ENCODE measurements around the gene ALG9.
A peak's percentile ranks its signal among the peaks of the same experiment; 100 is the strongest.
"Not testable (repeated sequence)": the region's sequence is repeated elsewhere in the genome, so short reads cannot be mapped to it uniquely, and the experiment has no call there.

ALG9 gene

DNA sequence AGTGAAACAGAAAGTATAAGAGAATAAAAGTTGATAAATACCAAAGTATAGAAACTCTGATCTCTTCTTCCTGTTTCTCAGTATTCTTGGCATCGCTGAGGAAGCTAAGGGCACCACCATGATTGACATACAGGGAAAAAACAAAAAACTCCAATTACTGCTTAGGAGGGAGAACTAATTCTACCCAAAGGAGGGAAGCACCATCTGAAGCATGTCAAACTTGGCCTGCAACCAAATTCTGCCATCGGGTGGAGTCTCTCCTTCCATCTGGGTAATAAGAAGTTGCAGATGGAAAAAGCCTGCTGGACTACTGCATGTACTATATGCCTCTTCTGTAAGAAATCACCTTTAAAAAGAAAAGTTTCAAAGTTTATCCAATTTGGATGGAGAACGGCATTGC, 74.7 kb downstream of the ALG9 start:
- no peak for DNase-seq (ENCODE audit: low read depth in 2 of 2)

DNA sequence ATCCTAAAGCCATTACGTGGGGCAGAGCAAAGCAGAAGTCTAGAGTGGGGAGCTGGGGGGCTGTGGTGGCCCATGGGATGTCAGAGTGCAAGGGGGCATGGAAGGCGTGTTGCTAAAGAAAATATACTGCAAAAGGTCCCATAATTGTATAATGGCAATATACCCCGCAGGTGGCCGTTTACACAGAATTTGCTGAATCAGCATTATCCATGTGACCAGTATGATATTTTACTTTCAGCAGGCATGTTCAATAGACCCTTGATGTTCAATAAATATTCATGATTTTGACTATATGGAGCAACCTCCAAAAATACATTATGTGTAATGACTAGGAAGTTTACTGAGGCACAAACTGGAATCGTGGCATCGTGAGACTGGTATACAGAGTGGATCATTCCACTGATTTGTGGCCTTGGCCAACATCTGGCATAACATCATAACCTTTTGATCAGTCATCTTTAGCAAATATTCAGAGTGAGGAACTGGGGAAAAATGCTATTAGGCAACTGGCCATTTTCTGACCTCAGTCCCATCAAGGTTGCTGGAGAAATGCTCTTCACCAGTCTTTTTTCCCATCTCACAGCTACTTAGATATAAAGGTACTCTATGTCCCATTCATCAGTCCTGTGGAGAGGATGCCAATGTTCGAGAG, 75.9 kb downstream of the ALG9 start:
- no peak for DNase-seq (ENCODE audit: low read depth in 2 of 2)

DNA sequence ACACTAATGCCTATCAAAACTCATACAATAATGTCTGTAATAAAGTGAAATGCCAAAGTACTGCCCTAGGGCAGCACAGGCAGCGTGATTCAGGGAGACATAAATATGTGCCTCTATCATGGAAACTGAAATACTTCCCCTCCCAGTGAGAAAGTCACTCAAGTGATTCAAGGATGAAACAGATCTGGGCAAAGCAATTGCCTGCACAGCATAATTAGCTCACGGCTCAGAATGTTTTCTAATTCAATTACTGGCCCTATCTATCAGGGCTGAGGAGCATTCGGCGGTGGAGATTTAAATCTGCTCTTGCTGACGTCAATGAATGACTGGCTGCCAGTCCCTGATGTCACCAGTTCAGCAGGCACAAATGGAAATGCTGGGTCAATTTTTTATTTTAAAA, 77.5 kb downstream of the ALG9 start:
- no peak for DNase-seq (ENCODE audit: low read depth in 2 of 2)

DNA sequence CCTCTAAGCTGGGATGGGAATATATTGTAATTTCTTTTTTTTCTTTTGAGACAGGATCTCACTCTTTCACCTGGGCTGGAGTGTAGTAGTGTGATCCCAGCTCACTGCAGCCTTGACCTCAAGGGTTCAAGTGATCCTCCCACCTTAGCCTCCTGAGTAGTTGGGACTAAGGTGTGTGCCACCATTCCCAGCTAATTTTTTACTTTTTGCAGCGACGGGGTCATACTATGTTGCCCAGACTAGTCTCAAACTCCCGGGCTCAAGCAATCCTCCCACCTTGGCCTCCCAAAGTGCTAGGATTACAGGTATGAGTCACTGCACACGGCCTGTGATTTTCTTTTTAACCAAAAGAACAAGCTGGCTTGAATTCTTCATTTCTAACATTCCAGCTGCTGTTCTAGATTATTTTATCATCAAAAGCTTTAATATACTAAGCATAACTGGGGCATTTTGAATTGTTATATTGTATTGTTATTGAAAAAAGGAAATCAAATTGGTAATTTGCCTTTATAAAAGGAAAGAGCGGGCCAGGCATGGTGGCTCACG, 78.4 kb downstream of the ALG9 start:
- no peak for DNase-seq (ENCODE audit: low read depth in 2 of 2)

DNA sequence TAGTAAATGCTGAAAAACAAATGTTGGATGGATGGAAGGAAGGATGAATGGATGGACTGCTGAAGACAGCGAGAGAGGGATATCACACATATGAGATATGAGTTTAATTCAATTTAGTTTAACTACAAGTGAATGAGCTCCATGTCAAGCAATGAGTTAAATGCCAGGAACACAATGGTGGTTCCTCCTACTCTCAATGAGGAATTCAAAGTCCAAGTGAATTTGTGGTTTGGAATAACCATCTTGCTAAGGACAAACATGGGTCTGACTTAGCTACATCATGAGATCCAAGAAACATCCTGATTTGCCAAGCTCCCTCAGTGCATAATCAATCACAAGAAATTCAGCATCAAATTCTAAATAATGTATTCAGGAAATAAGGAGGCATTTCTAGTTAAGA, 79.1 kb downstream of the ALG9 start:
- DNase-seq (ENCODE audit: low read depth in 2 of 2): no peak

DNA sequence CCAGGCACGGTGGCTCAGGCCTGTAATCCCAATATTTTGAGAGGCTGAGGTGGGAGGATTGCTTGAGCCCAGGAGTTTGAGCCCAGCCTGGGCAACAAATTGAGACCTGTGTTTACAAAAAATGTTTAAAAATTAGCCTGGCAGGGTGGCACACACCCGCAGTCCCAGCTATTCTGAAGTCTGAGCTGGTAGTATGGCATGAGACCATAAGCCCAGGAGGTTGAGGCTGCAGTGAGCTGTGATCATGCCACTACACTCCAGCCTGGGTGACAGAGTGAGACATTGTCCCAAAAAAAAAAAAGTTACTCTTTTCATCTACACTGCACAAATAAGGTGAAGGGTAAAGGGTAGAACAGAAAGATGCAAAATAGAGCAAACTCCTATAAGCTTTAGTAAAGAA, 82.9 kb downstream of the ALG9 start:
- DNase-seq (ENCODE audit: low read depth in 2 of 2): no peak

DNA sequence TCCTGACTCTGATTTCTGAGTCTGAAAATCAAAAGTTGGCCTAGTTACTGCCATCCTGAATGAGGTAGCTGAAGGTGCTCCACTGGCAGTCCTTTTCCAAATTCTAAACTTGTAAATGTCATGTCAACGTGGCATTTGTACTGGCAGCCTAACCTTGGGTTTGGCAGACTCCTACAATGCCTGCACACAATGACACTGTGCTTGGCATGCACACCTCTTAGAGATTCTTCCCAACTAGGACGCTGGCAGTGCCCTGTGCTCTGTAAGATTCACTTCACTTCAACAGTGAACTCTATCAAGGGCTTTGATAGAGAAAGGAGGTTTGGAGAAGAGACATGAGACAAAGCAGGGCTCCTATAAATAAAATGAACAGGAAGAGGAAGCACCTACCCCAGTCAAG, 83.3 kb downstream of the ALG9 start:
- DNase-seq (ENCODE audit: low read depth in 2 of 2): no peak

DNA sequence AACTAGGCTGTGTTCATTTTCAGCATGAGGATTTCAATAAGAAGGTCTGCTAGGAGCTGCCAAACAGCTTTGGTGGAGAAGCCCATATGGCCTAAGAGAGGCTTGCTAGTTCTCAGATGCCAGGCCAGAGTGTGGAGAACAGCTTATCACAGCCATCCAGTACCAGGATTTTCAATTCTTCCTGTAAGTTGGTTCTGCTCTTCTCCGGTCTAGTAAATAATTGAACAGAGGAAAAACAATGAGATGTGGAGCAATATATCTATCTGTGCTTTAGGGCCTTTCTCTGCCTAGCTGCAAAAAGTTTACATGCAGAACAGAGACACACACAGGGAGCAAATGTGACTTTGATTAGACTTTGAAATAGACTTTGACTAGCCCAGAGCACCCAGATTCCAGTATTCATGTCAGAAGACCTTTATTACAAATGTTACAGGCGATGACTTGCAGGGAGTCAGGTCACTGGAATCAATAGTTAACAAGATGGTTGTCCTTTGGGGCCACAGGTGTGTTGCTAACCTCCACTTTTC, 85.4 kb downstream of the ALG9 start:
- DNase-seq (ENCODE audit: low read depth in 2 of 2): no peak

DNA sequence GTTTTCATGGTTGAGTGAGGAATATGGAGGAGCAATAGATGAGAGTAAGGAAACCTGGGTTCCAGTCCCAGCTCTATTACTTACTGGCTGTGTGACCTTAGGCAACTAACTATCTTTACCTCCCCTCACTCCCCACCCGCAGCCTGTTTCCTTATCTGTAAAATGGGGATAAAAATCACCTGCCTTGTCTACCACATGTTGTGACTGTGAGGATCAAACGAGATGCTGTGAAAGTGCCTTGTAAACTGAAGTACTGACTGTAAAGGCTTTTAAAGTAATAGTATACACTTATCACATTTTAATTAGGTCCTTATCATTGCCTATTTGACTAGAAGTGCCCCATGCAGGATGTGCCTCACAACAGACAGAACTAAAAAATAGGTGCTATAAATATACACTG, 86.3 kb downstream of the ALG9 start:
- DNase-seq (ENCODE audit: low read depth in 2 of 2): no peak

DNA sequence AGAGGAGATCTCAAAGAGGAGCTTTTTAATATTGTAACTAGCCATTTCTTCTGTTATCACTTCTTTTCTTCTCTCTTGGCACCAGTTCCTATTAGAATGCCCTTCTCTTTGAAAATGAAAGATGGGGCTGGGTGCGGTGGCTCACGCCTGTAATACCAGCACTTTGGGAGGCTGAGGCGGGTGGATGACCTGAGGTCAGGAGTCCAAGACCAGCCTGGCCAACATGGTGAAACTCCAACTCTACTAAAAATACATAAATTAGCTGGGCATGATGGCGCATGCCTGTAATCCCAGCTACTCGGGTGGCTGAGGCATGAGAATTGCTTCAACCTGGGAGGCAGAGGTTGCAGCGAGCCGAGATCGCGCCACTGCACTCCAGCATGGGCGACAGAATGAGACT, 87.1 kb downstream of the ALG9 start:
- DNase-seq (ENCODE audit: low read depth in 2 of 2): not testable (repeated sequence)

DNA sequence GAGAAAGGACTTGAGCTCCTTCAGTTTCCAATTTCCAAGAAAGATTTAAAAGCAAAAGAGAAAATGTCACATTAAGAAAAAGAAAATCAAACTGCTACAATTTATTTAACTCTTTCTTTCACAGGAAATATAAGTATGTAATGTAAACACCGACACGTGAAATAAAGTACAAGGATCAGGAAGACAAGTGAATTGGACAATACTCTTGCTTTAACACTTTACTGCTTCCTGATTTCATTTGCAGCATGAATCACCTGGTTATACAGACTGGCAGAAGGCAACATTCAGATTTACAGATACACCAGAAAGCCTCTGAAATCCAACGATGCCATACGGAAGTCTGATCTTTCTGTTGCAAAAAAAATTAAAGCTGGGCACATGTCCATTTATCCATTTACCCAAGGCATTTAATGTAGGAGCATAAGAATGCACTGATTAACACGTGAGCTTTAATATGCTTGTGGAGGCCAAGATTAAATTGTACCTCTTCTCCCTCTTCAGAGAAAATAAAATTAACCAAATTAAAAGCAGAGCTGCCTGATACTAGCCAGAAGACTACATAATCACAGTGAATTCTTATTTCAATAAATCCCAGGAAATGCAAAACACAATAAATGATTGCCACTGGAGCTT, 89.2 kb downstream of the ALG9 start:
- DNase-seq (ENCODE audit: low read depth in 2 of 2): no peak

DNA sequence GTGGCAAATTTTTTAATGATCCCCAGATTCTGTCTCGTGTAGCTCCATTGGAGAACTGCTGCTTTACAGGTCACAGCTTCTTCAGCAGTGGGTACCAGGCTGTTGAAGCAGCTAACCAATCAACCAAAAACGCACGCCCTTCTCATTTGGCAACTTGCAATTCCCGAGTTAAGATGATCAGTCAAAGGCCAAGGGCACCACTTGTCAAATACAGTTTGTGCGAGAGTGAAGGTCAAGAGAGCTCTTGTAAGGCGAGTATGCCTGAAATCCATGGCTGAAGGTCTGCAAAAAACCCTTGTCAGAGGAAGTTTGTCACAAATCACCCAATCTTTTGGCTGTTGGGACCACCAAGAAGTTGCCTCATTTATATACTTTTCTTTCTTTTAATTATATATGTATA, 92.3 kb downstream of the ALG9 start:
- DNase-seq (ENCODE audit: low read depth in 2 of 2): no peak

DNA sequence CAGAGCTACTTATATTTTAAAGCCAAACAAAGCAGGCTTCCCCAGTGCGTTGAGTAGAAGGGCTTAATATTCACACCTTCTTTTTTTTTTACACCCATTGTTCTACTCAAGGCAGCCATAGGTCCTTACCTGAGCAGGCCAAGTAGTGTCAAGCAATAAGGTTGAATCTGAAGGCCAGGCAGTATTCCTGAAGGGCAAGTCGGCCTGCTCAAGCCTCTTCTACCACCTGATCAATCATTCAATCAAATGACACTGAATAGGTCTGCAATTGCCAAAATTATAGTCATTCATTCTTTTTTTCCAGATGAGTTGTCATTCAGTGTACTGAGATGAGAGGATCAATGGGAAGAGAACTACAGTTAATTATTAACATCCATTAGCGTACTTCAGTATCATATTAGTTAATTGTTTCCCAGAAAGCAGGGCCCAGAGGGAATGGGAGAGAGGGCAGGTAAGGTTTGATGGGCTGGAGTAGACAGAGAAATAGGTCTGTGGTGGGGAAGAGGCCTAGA, 93.3 kb downstream of the ALG9 start:
- DNase-seq (ENCODE audit: low read depth in 2 of 2): no peak

DNA sequence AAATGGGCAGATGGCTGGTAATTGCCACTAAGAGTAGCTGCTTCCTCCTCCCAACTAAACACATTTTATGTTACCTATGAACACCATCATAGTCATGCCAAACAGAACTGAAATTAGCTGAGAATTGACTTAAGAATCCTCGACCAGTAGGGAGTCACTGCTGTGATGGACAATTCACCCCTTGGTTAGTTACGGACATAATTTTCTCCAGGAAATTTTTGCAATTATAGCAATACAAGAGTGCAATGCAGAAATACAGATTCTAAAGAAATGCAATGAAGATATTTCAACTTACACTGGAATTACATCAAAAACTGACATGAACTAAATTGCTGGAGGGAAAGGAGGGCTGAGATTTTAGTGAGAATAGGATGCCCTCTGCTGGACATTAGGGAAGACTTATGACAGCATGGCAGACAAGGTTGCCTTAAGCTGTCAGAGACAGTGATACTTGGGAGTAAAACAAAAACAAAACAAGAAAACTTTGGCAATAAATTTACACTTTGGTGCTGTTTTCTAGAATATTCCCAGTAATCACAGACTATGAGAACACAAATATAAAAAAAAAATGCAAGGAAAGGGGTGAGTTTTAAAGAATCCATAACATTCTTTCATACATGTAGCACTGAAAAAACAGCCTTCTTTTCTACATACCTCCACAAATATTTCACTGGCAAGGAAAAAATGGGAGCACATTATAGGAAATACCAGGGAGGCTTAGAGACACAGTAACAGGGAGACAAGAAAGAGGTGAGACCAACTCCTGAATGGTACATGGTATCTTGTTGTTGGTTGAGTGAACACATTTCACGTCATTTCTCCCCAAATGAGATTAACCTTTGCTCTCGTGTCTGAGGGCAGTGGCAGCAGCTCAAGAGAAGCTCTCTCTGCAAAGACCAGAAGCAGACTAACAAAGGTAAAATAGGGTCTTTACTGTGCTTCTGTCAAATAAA, 94.0 kb downstream of the ALG9 start:
- peak in 1 of 2 experiments; percentile 52 for DNase-seq (ENCODE audit: low read depth in 2 of 2)

DNA sequence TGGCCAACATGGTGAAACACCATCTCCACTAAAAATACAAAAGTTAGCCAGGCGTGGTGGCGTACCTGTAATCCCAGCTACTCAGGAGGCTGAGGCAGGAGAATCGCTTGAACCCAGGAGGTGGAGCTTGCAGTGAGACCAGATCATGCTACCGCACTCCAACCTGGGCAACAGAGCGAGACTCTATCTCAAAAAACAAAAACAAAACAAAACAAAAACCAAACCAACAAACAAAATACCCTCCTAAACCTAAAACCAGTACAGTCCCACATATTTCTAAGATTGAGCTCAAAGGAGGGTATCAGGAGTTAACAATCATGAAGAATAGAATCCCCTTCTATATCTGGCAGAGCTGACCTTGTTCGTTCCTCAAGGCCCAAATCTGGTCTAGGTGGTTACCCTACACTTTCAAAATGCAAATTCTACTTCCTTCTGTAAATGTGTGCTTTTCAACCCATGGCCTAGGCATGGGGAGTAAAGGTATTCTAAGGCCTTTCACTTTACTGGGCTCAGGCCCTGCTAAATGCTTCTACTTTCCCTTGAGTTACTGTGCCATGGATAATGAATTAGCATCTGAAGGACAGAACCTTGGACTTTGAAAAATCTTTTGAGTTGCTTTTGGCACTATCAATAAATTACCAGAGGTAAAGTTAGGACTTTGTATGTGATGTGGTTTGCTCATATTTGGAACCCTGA, 94.8 kb downstream of the ALG9 start:
- no peak for DNase-seq (ENCODE audit: low read depth in 2 of 2)

DNA sequence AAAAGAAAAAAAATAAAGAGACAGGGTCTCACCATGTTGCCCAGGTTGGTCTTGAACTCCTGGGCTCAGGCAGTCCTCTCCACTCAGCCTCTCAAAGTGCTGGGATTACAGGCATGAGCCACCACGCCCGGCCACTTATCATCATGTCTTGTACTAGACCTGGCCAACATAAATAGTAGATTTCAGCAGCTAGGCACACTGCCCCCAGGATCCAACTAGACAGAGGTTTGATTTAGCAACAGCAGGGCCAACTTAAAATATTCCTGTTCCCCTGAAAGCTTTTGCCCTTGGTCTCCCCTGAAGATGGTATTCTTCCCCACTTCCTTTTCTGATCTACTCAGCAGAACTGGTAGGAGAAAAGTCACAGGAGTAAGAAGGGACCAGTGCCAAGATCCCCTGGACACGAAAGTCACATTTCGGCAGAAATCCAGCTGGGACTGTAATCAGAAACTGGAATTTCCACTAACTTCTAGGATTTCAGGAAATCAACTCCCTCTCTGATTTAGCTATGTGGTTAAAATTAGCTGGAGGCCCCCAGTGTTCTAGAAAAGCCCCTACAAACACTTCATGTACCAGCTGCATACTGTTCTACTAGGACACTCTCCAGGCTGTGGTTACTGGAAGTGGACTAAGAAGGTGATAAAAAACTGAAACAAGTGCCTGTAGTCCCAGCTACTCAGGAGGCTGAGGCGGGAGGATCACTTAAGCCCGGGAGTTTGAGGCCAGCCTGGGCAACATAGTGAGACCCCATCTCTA, 96.2 kb downstream of the ALG9 start:
- no peak for DNase-seq (ENCODE audit: low read depth in 2 of 2)

DNA sequence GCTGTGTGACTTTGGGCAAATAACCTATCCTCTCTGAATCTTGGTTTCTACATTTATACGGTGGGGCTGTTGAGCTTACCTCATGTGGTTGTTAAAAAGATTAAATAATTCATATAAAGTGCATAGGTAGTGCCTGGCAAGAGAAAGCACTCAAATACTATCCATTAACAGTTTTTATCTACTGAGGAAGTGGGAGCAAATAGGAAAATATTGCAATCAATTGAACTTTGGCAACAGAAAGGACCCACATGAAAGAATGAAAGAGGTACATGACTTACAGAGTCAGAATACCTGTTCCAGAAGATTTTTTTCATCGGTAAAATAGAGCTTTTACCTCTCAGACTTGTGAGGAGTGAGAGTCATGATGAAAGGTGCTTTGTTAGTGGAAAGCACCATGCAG, 98.8 kb downstream of the ALG9 start:
- DNase-seq (ENCODE audit: low read depth in 2 of 2): no peak

DNA sequence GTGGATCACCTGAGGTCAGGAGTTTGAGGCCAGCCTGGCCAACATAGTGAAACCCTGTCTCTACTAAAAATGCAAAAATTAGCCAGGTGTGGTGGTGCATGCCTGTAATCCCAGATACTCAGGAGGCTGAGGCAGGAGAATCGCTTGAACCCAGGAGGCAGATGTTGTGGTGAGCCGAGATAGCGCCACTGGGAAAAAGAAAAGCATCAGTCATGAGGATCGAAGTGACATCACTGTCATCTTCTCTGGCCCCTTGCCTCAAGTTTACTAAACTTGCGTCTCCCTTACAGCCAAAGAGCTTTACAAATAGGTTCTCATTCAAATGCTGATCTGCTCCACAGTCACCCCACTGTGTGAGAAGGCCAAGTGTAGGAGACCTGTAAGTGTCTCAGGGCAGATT, 100.2 kb downstream of the ALG9 start:
- not testable (repeated sequence) for DNase-seq (ENCODE audit: low read depth in 2 of 2)

DNA sequence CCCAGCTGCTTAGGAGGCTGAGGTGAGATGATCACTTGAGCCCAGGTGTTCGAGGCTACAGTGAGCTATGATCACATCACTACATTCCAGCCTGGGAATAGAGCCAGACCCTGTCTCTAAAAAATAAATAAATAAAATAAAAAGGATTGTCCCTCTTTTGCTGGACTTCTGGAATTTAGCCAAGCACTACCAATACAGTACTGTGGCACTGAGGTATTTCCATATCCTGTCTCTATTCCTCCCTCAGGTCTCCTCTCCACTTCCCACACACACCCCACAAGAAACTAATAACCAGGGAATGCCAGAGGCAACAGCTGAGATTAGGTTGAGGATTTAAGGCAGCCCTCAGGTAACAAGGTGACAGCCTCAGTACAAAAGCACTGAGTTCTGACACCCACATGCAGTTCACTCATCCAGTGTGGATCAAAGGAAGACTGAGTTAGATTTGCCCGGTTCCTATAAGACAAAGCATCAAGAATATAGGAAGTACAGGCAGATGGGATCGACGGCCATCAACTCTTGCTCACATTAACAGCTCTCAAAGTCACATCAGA, 100.7 kb downstream of the ALG9 start:
- DNase-seq (ENCODE audit: low read depth in 2 of 2): no peak

DNA sequence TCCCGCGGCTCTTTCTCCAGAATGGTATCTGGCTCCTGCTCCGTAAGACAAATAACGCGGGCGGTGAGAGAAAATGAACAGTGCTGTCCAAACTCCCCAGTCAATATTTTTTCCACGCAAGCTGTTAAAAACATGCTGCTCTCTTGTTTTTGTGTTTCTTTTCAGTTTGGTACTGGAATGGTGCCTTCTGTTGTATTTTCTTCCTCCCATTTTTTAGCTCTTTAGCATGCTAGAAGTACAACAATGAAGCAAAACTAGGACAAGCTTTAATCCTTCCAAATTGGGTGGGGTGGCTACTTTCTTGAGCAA, 104.6 kb downstream of the ALG9 start:
- no peak for DNase-seq (ENCODE audit: low read depth in 2 of 2)
